ENCODE results near the gene MGLL.

Gene MGLL

DNA sequence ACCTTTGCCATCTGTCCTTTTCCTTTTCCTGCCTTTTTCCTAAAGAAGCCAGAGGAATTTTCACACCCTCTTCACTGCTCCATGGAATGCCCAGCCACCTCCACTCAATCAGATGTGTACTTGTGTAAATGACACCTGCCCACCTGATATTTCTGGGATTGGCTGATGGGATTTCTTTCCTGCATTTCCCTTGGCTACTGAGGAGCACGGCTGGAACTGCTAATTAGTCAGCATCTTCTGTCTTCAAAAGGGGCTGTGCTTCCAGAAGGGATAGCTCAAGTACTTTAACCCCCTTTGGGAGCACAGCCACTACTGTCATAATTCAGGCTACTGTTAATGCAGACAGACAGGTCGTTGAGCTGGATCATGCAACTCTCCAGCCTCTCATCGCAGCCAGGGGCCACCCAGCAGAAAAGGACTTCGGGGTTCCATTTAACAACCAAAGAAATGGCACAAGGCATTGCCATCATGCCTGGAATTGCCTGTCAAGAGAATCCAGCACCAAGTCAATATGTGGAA is 38.6 kb downstream of the MGLL start:
- no peak for TF ChIP-seq EZH2phosphoT487 (IDR thresholded peaks at IDR 0.05; ENCODE audit: low read depth)
- TF ChIP-seq, protein P1, sequence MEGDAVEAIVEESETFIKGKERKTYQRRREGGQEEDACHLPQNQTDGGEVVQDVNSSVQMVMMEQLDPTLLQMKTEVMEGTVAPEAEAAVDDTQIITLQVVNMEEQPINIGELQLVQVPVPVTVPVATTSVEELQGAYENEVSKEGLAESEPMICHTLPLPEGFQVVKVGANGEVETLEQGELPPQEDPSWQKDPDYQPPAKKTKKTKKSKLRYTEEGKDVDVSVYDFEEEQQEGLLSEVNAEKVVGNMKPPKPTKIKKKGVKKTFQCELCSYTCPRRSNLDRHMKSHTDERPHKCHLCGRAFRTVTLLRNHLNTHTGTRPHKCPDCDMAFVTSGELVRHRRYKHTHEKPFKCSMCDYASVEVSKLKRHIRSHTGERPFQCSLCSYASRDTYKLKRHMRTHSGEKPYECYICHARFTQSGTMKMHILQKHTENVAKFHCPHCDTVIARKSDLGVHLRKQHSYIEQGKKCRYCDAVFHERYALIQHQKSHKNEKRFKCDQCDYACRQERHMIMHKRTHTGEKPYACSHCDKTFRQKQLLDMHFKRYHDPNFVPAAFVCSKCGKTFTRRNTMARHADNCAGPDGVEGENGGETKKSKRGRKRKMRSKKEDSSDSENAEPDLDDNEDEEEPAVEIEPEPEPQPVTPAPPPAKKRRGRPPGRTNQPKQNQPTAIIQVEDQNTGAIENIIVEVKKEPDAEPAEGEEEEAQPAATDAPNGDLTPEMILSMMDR (IDR thresholded peaks at IDR 0.05; ENCODE audit: low read depth, low read length) = no peak
- no peak overlapping the region for H3K4me3 ChIP-seq (ENCODE audit: low read length)
- no peak overlapping the region for H3K9ac ChIP-seq (ENCODE audit: low read length)
- 0 out of 2 replicates have a peak overlapping the region, but pooled peaks have one; percentile 12 for H3K27ac ChIP-seq (ENCODE audit: low read length)
- peaks cover 52% of the 10 kb centered on the region for H3K36me3 ChIP-seq (replicated peaks; ENCODE audit: low read depth, low read length)
- no peaks in the 10 kb centered on the region for H3K9me3 ChIP-seq (ENCODE audit: insufficient read depth, low read length)
- no peak overlapping the region for H3K4me2 ChIP-seq (ENCODE audit: low read length)
- peaks cover 48% of the 10 kb centered on the region for H3K4me1 ChIP-seq (ENCODE audit: low read length)
- no peaks in the 10 kb centered on the region for H3K27me3 ChIP-seq (ENCODE audit: low read depth, low read length)
- H4K20me1 ChIP-seq (ENCODE audit: insufficient read depth, low read length) = no peaks in the 10 kb centered on the region
- peaks cover 60% of the 10 kb centered on the region for H3K79me2 ChIP-seq (ENCODE audit: low read length)
- H2AFZ ChIP-seq (ENCODE audit: low read depth, low read length) = no peak overlapping the region

DNA sequence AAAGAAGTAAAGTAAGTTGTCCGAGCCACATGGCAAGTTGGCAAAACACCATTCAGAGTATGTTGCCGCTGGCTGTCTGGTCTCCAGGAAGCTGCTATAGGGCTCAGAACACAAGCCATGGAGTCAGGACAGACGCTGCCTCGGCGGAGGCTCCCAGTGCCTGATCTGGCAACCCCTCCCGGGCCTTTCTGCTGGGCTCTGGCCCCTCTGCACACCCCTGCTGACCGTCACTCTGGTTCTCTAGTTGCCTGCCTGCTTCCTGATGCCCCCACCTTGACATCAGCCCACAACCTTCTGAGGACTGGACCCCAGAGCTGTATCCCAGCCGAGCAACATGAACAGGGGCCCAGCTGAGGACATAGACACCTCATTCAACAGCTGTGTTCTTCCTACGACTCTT is 39.1 kb downstream of the MGLL start:
- H4K20me1 ChIP-seq (ENCODE audit: insufficient read depth, low read length) = no peaks in the 10 kb centered on the region
- peaks cover 51% of the 10 kb centered on the region for H3K4me1 ChIP-seq (ENCODE audit: low read length)
- H2AFZ ChIP-seq (ENCODE audit: low read depth, low read length) = no peak overlapping the region
- no peak overlapping the region for H3K27ac ChIP-seq (ENCODE audit: low read length)
- no peak overlapping the region for H3K4me2 ChIP-seq (ENCODE audit: low read length)
- TF ChIP-seq, protein P1 (IDR thresholded peaks at IDR 0.05; ENCODE audit: low read depth, low read length) = no peak
- TF ChIP-seq EZH2phosphoT487 (IDR thresholded peaks at IDR 0.05; ENCODE audit: low read depth) = no peak
- peaks cover 56% of the 10 kb centered on the region for H3K36me3 ChIP-seq (replicated peaks; ENCODE audit: low read depth, low read length)
- peaks cover 60% of the 10 kb centered on the region for H3K79me2 ChIP-seq (ENCODE audit: low read length)
- no peak overlapping the region for H3K9ac ChIP-seq (ENCODE audit: low read length)
- no peaks in the 10 kb centered on the region for H3K9me3 ChIP-seq (ENCODE audit: insufficient read depth, low read length)
- no peaks in the 10 kb centered on the region for H3K27me3 ChIP-seq (ENCODE audit: low read depth, low read length)
- H3K4me3 ChIP-seq (ENCODE audit: low read length) = no peak overlapping the region

DNA sequence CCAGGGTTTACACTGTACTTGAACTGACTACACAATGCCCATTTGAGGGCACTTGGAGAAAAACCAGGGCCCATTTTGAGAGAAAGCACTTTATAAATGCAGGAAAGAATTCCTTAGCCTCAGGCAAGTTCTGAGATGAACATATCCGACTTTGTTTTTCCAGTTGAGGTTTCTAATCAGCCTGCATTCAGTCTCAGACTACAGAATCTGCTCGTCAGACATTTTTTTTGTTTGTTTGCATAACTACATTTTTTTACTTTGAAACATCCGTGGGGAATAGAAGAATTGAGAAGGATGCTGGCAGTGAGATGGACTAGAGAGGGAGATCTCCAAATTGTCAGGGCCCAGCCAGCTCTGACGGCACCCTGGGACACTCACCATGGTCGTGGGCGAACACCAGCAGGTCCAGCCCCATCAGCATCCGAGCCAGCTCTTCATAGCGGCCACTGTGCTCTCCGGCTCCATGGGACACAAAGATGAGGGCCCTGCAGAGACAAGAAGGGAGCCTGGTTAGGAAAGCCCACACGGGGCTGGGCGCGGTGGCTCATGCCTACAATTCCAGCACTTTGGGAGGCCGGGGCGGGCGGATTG is 40.8 kb downstream of the MGLL start:
- H3K27ac ChIP-seq (ENCODE audit: low read length) = peak overlapping the region; percentile 68; the same call in 1 of the 2 replicates
- no peak overlapping the region for H3K9ac ChIP-seq (ENCODE audit: low read length)
- peaks cover 65% of the 10 kb centered on the region for H3K4me1 ChIP-seq (ENCODE audit: low read length)
- H3K4me3 ChIP-seq (ENCODE audit: low read length) = no peak overlapping the region
- peaks cover 12% of the 10 kb centered on the region for H3K9me3 ChIP-seq (ENCODE audit: insufficient read depth, low read length)
- H4K20me1 ChIP-seq (ENCODE audit: insufficient read depth, low read length) = no peaks in the 10 kb centered on the region
- no peaks in the 10 kb centered on the region for H3K27me3 ChIP-seq (ENCODE audit: low read depth, low read length)
- peaks cover 66% of the 10 kb centered on the region for H3K36me3 ChIP-seq (replicated peaks; ENCODE audit: low read depth, low read length)
- H2AFZ ChIP-seq (ENCODE audit: low read depth, low read length) = no peak overlapping the region
- H3K4me2 ChIP-seq (ENCODE audit: low read length) = no peak overlapping the region
- TF ChIP-seq EZH2phosphoT487 (IDR thresholded peaks at IDR 0.05; ENCODE audit: low read depth) = no peak
- TF ChIP-seq, protein P1 (IDR thresholded peaks at IDR 0.05; ENCODE audit: low read depth, low read length) = no peak
- peaks cover 62% of the 10 kb centered on the region for H3K79me2 ChIP-seq (ENCODE audit: low read length)

DNA sequence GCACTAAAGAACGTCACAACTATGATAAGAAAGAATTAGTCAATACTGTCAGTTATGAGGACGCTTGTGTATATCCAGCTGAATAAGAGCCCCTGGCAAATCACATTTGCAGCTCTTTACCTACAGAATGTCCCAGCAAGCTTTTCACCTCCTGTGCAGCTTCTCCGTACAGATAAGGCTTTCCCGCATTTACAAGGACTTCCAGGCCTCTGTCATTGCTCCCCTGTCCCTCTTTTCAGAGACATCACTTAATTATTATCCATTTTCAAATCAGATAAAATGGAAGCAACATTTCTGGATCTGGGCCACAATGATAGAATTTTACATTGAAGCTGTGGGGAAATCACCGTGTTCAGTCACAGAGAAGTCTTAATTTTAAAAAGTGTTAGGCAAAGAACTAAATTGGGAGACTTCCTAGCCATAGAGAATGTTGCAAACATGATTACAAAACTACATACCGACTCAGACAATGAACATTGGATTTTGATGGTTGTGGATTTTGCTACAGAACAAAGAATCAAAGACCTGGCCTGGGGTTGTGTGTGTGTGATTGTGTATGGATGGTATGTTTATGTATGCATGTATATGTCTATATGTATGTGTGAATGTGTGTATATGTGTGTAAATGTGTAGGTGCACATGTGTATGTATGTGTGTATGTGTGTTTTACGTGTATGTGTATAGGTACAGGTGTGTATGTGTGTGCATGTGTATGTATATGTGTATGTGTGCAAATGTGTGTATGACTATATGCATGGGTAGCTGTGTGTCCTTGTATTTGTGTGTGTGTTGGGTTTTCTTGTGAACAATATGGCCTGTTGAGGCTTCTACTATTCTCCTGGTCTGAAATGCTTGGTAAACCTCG is 41.5 kb downstream of the MGLL start:
- H3K27me3 ChIP-seq (ENCODE audit: low read depth, low read length) = no peaks in the 10 kb centered on the region
- H3K27ac ChIP-seq (ENCODE audit: low read length) = peak overlapping the region; percentile 68
- peaks cover 63% of the 10 kb centered on the region for H3K79me2 ChIP-seq (ENCODE audit: low read length)
- H3K4me1 ChIP-seq (ENCODE audit: low read length) = peaks cover 65% of the 10 kb centered on the region
- no peak overlapping the region for H3K9ac ChIP-seq (ENCODE audit: low read length)
- H3K4me3 ChIP-seq (ENCODE audit: low read length) = no peak overlapping the region
- H3K36me3 ChIP-seq (replicated peaks; ENCODE audit: low read depth, low read length) = peaks cover 62% of the 10 kb centered on the region
- H2AFZ ChIP-seq (ENCODE audit: low read depth, low read length) = no peak overlapping the region
- TF ChIP-seq, protein P1 (IDR thresholded peaks at IDR 0.05; ENCODE audit: low read depth, low read length) = no peak
- TF ChIP-seq EZH2phosphoT487 (IDR thresholded peaks at IDR 0.05; ENCODE audit: low read depth) = no peak
- H3K9me3 ChIP-seq (ENCODE audit: insufficient read depth, low read length) = peaks cover 12% of the 10 kb centered on the region
- H3K4me2 ChIP-seq (ENCODE audit: low read length) = no peak overlapping the region
- H4K20me1 ChIP-seq (ENCODE audit: insufficient read depth, low read length) = no peaks in the 10 kb centered on the region

Measured in OCI-LY3 (cell line).